ENCODE results near the gene PGM5. TPM values are rescaled to one million over a fixed set of nuclear protein-coding genes. Genes with fewer than 3 reads are reported as not detected.

Gene PGM5
- total and polyA plus RNA-seq, 2 of the 8 experiments (the other 6 are each of a cell fraction or from before 2014, with no cell fraction given) = not detected

GRCh38 chr9:68507806-68508145 lies 151.4 kb downstream of the PGM5 start (continued):
- TF ChIP-seq KDM1A (IDR thresholded peaks at IDR 0.05; ENCODE audit: borderline replicate concordance, low read length) (no peak), RFX5 (IDR thresholded peaks at IDR 0.05; ENCODE audit: borderline replicate concordance, low read depth, low read length) (no peak), NANOG (IDR thresholded peaks at IDR 0.05; ENCODE audit: insufficient read depth, low read depth, low read length, poor library complexity, severe bottlenecking) (no peak), BRCA1 (IDR thresholded peaks at IDR 0.05; ENCODE audit: low read depth, low read length) (no peak)
